Parathyroid adenoma (tissue), 2 donors: ENCODE data around the gene IFITM10.

Experiments used
- H2AFZ ChIP-seq: fragments of 300-600 bp; sonication (generic); one replicate; pipeline ENCODE4 v1.7.0; 2017; ENCODE audit warnings: antibody characterized with exemption, mild to moderate bottlenecking
- H3K27ac ChIP-seq: fragments of 300-600 bp; sonication (generic); one replicate; pipeline ENCODE4 v1.7.0; 2017
- H3K27me3 ChIP-seq: fragments of 300-600 bp; sonication (generic); one replicate; pipeline ENCODE4 v1.7.0; 2017; ENCODE audit warnings: low read length; ENCODE audit not compliant: control insufficient read depth, insufficient read depth
- H3K36me3 ChIP-seq: fragments of 300-600 bp; sonication (generic); one replicate; pipeline ENCODE4 v1.7.0; 2017; ENCODE audit warnings: low read length; ENCODE audit not compliant: control insufficient read depth, insufficient read depth
- H3K4me1 ChIP-seq: fragments of 300-600 bp; sonication (generic); one replicate; pipeline ENCODE4 v1.7.0; 2017; ENCODE audit warnings: control low read depth
- H3K4me2 ChIP-seq: fragments of 300-600 bp; sonication (generic); one replicate; pipeline ENCODE4 v1.7.0; 2017; ENCODE audit warnings: low read length
- H3K4me3 ChIP-seq: fragments of 300-600 bp; sonication (generic); one replicate; pipeline ENCODE4 v1.7.0; 2017; ENCODE audit warnings: low read depth, low read length
- H3K79me2 ChIP-seq: fragments of 300-600 bp; sonication (generic); one replicate; pipeline ENCODE4 v1.7.0; 2017; ENCODE audit warnings: control low read depth
- H3K9ac ChIP-seq: fragments of 300-600 bp; sonication (generic); one replicate; pipeline ENCODE4 v1.7.0; 2017; ENCODE audit warnings: mild to moderate bottlenecking
- H3K9me3 ChIP-seq: fragments of 300-600 bp; sonication (generic); one replicate; pipeline ENCODE4 v1.7.0; 2017; ENCODE audit warnings: low read length; ENCODE audit not compliant: control insufficient read depth
- TF ChIP-seq, protein P1 (sequence below): fragments of 300-600 bp; sonication (generic); IDR thresholded peaks from one replicate; pipeline ENCODE4 v1.7.0; 2017; ENCODE audit warnings: antibody characterized with exemption, mild to moderate bottlenecking
- donor health status: primary hyperparathyroidism.

The IFITM10 gene

DNA sequence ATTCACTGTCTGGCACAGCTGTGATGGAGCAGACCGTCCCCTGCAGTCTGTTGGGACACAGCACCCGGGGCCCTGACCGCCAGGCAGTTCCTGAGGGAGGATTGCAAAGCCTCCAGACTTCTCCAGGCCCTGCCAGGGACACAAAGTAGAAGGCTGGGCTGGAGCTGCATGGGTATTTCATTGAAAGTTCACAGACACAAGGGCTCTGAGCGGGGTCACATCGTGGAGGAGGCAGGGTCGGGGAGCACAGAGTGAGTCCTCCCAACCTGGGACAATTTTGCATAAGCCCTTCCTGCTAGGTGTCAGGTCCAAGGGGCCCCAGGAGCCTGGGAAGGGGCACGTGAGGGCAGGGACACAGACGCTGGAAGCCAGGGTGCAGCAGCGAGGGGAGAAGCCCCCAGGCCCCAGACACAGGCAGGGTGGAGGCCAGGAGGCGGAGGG, 15.7 kb downstream of the IFITM10 start:
- H3K4me3 ChIP-seq: no peak overlapping the region
- H3K27ac ChIP-seq: no peak overlapping the region
- no peaks in the 10 kb centered on the region for H3K27me3 ChIP-seq
- no peaks in the 10 kb centered on the region for H3K36me3 ChIP-seq
- H3K4me1 ChIP-seq: no peaks in the 10 kb centered on the region
- no peak overlapping the region for H2AFZ ChIP-seq
- H3K9me3 ChIP-seq: no peaks in the 10 kb centered on the region
- H3K79me2 ChIP-seq: no peaks in the 10 kb centered on the region
- H3K9ac ChIP-seq: no peak overlapping the region
- no peak overlapping the region for H3K4me2 ChIP-seq
- TF ChIP-seq, protein P1, sequence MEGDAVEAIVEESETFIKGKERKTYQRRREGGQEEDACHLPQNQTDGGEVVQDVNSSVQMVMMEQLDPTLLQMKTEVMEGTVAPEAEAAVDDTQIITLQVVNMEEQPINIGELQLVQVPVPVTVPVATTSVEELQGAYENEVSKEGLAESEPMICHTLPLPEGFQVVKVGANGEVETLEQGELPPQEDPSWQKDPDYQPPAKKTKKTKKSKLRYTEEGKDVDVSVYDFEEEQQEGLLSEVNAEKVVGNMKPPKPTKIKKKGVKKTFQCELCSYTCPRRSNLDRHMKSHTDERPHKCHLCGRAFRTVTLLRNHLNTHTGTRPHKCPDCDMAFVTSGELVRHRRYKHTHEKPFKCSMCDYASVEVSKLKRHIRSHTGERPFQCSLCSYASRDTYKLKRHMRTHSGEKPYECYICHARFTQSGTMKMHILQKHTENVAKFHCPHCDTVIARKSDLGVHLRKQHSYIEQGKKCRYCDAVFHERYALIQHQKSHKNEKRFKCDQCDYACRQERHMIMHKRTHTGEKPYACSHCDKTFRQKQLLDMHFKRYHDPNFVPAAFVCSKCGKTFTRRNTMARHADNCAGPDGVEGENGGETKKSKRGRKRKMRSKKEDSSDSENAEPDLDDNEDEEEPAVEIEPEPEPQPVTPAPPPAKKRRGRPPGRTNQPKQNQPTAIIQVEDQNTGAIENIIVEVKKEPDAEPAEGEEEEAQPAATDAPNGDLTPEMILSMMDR: no peak

DNA sequence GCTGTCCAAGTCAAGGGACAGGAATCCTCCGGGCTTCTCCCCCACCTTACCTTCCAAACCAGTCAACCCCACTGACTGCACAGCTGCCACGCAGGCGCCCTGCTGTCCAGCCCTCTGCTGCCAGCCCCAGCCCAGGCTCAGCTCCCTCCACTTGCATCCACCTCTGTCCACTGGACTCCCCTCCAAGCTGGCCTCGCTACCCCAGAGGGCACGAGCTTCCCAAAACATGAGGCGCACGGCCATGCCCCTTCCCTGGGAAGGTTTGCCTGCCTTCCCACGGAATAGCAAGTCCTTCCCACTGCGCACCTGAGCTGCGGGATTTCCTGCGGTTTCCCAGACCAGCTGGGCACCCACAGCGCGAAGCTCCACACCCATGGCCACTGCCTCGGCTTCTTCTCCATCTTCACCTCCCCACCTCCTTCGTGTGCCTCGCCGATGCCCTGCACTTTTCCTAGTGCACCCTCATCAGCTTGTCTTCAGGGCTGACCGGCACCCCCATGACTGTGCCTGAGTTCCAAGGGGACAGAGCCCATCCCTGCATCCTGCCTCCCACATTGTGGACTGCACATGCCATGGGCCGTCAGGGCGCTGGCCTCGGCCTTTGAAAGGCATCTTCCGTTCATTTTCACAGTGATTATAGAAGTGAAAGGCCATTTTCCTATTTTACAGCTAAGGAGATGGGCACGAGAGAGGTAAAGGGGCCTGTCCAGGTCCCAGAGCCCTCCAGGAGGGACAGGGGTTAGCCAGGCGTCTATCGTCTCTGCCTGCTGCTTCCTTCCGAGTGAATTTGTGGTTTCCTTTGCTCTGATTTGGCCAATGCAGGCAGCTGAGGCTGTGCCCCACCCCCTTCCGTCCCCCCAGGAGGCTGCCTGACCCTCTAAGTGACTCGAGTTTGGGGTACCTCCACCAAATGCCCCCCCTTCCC, 16.4 kb downstream of the IFITM10 start:
- Histone ChIP-seq H3K9ac (no peak overlapping the region), H3K27ac (no peak overlapping the region), H2AFZ (no peak overlapping the region), H3K4me2 (no peak overlapping the region), H3K4me3 (no peak overlapping the region), H3K36me3 (no peaks in the 10 kb centered on the region), H3K9me3 (no peaks in the 10 kb centered on the region), H3K4me1 (no peaks in the 10 kb centered on the region), H3K79me2 (no peaks in the 10 kb centered on the region), H3K27me3 (no peaks in the 10 kb centered on the region)
- TF ChIP-seq, protein P1: no peak

DNA sequence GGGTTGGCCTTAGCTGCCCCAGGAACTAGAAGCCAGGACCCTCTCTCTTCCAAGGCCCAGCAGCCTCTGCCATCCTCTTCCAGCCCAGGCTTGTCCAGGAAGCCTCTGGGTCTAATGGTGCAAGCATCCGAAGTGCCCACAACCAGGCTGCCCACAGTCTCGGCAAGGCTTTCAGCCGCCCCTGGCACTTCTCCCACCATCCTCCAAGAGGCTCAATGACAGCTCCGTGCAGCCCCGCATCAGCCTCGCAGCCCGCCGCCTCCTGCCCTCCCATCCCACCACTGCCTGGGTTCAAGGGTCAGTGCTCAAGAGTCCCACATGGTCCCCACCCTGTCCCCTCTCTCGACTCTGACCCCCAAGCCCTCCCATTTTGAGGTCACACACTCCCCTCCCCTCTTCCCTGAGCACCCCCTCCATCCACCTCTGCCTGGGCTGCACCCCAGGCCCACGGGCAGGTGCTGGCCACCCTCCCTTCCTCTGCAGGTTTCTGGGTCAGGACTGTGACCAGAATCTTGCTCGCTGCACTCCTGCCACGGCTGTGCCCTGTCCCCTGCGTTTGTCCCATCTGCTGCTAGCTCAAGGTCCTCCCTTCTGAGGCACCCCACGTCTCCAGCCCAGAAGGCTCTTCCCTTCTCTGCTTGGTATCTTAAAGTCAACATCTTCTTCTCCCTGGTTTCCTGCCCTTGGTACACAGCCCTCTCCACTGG, 17.2 kb downstream of the IFITM10 start:
- Histone ChIP-seq H3K4me2 (no peak overlapping the region), H3K79me2 (no peaks in the 10 kb centered on the region), H2AFZ (no peak overlapping the region), H3K9ac (no peak overlapping the region), H3K4me3 (no peak overlapping the region), H3K9me3 (no peaks in the 10 kb centered on the region), H3K4me1 (no peaks in the 10 kb centered on the region), H3K36me3 (no peaks in the 10 kb centered on the region), H3K27ac (no peak overlapping the region), H3K27me3 (no peaks in the 10 kb centered on the region)
- TF ChIP-seq, protein P1: no peak

DNA sequence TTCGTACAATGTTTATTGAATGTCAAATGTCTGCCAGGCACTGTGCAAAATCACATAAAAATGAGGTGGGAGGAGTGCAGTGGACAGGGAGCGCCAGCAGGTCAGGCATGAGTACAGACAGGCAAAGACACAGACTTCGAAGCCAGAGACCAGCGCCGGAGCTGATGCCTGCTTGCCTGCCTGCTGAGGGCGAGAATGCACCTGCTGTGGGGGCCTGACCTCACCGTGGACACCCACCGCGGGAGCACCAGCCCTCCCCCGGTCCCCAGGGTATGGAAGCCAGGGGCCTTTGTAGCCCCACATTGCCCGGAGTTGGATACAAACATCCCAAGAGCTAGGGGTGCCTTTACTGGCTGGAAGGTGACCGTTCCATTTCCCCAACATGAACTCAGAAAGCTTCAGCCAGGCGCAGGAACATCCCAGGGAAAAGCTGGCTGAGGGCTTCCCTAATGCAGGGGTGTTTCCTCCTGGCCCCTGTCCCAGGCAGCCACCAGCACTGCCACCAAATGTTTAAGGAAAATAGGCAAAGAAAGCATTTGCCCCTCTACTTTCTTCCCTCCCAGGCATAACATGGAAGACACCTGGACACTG, 17.9 kb downstream of the IFITM10 start:
- H3K27me3 ChIP-seq: no peaks in the 10 kb centered on the region

More for the DNA sequence above, 17.9 kb downstream of the IFITM10 start:
- Histone ChIP-seq H3K4me1 (no peaks in the 10 kb centered on the region), H3K4me2 (no peak overlapping the region), H3K79me2 (no peaks in the 10 kb centered on the region), H2AFZ (no peak overlapping the region), H3K36me3 (no peaks in the 10 kb centered on the region), H3K27ac (no peak overlapping the region), H3K9me3 (no peaks in the 10 kb centered on the region), H3K4me3 (no peak overlapping the region), H3K9ac (no peak overlapping the region)
- TF ChIP-seq, protein P1: no peak
